Osteocyte (in vitro differentiated cells): Measurements from ENCODE around the gene KDF1. TPM values are rescaled to one million over a fixed set of nuclear protein-coding genes. Genes with fewer than 3 reads are reported as not detected.
"Not testable (repeated sequence)": the region's sequence is repeated elsewhere in the genome, so short reads cannot be mapped to it uniquely, and the experiment has no call there.

Experiments
- DNase-seq: peaks from one replicate; pipeline ENCODE4 v3.0.0; 2021; ENCODE audit warnings: mixed read lengths; ENCODE audit not compliant: unreplicated experiment; ENCODE audit errors: extremely low spot score
- H3K27ac Mint-ChIP-seq: one replicate; pipeline ENCODE4 v1.8.0; 2021; ENCODE audit warnings: mild to moderate bottlenecking, mixed read lengths; ENCODE audit not compliant: unreplicated experiment
- H3K27me3 Mint-ChIP-seq: one replicate; pipeline ENCODE4 v1.8.0; 2021; ENCODE audit warnings: mixed read lengths; ENCODE audit not compliant: unreplicated experiment
- H3K36me3 Mint-ChIP-seq: one replicate; pipeline ENCODE4 v1.8.0; 2021; ENCODE audit warnings: mixed read lengths; ENCODE audit not compliant: unreplicated experiment
- H3K4me1 Mint-ChIP-seq: one replicate; pipeline ENCODE4 v1.8.0; 2021; ENCODE audit warnings: mixed read lengths; ENCODE audit not compliant: unreplicated experiment
- H3K4me3 Mint-ChIP-seq: one replicate; pipeline ENCODE4 v1.8.0; 2021; ENCODE audit warnings: mild to moderate bottlenecking, moderate library complexity, mixed read lengths; ENCODE audit not compliant: unreplicated experiment
- H3K9me3 Mint-ChIP-seq: one replicate; pipeline ENCODE4 v1.8.0; 2021; ENCODE audit warnings: mixed read lengths; ENCODE audit not compliant: unreplicated experiment
- CTCF ChIP-seq: fragments of 200-600 bp; sonication (generic); IDR thresholded peaks from 2 replicates; pipeline ENCODE4 v1.5.0; 2021; ENCODE audit warnings: antibody characterized with exemption, mild to moderate bottlenecking, moderate library complexity
- total RNA-seq: library from RNA; stranded (reverse); gene quantifications from 2 replicates; pipeline ENCODE4 v1.2.1, GENCODE V29; 2021

The KDF1 gene
- total RNA-seq, 1 donor from 2014 or later: not detected

GRCh38 chr1:26994020-26994786 is 33.9 kb upstream of the KDF1 start:
- Mint-ChIP-seq H3K27me3 (no peaks in the 10 kb centered on the region), H3K4me1 (peaks cover 65% of the 10 kb centered on the region), H3K9me3 (no peaks in the 10 kb centered on the region), H3K27ac (peak overlapping the region; percentile 79), H3K36me3 (no peaks in the 10 kb centered on the region), H3K4me3 (peak overlapping the region; percentile 84)
- no peak for DNase-seq
- TF ChIP-seq CTCF: no peak

- H3K4me1 Mint-ChIP-seq: peaks cover 57% of the 10 kb centered on the region
- TF ChIP-seq CTCF: no peak
- no peaks in the 10 kb centered on the region for H3K27me3 Mint-ChIP-seq
- H3K27ac Mint-ChIP-seq: peak within 1 kb of the TSS; percentile 79
- H3K4me3 Mint-ChIP-seq: peak within 1 kb of the TSS; percentile 84
- H3K9me3 Mint-ChIP-seq: no peaks in the 10 kb centered on the region
- no peaks in the 10 kb centered on the region for H3K36me3 Mint-ChIP-seq
- peak; percentile 91 for DNase-seq
Observed at GRCh38 chr1:26993237-26994019, 33.2 kb upstream of the KDF1 start, which contains the start of gene TRNP1. TRNP1 (plus strand) TSS chr1:26993692; CDS start chr1:26993787, 95 bp downstream.

GRCh38 chr1:26991310-26992116 is 31.2 kb upstream of the KDF1 start:
- peaks cover 8% of the 10 kb centered on the region for H3K27me3 Mint-ChIP-seq
- no peaks in the 10 kb centered on the region for H3K36me3 Mint-ChIP-seq
- TF ChIP-seq CTCF: no peak
- peak overlapping the region; percentile 50 for H3K27ac Mint-ChIP-seq
- peaks cover 40% of the 10 kb centered on the region for H3K4me1 Mint-ChIP-seq
- H3K4me3 Mint-ChIP-seq: no peak overlapping the region
- no peak for DNase-seq
- no peaks in the 10 kb centered on the region for H3K9me3 Mint-ChIP-seq

GRCh38 chr1:26989403-26990109 is 29.3 kb upstream of the KDF1 start:
- H3K27ac Mint-ChIP-seq, H3K4me3 Mint-ChIP-seq, DNase-seq, H3K36me3 Mint-ChIP-seq, H3K9me3 Mint-ChIP-seq: not testable (repeated sequence)
- H3K27me3 Mint-ChIP-seq: peaks cover 20% of the 10 kb centered on the region
- peaks cover 22% of the 10 kb centered on the region for H3K4me1 Mint-ChIP-seq

GRCh38 chr1:26986658-26987057 is 26.4 kb upstream of the KDF1 start:
- Mint-ChIP-seq H3K4me3 (no peak overlapping the region), H3K27ac (no peak overlapping the region), H3K9me3 (no peaks in the 10 kb centered on the region), H3K36me3 (no peaks in the 10 kb centered on the region), H3K27me3 (peaks cover 30% of the 10 kb centered on the region), H3K4me1 (peaks cover 13% of the 10 kb centered on the region)
- no peak for TF ChIP-seq CTCF
- DNase-seq: no peak
